SU-DHL-6 (cell line): ENCODE measurements around the gene FRAS1.

Experiments used
- H2AFZ ChIP-seq: fragments of 200-600 bp; sonication (generic); 2 replicates; pipeline ENCODE4 v1.6.1; 2014; ENCODE audit warnings: low read depth, mild to moderate bottlenecking, moderate library complexity, mixed read lengths, antibody characterized with exemption, low read length; ENCODE audit not compliant: severe bottlenecking
- H3F3A ChIP-seq: fragments of 200-600 bp; shearing (Covaris generic); 2 replicates; pipeline ENCODE4 v1.6.0; 2016; ENCODE audit warnings: antibody characterized with exemption, mild to moderate bottlenecking; ENCODE audit not compliant: insufficient read depth
- H3K27ac ChIP-seq: fragments of 200-600 bp; sonication (generic); 2 replicates; pipeline ENCODE4 v1.5.1; 2016; ENCODE audit warnings: low read depth, mild to moderate bottlenecking, low read length, moderate library complexity, mixed read lengths
- H3K27me3 ChIP-seq: fragments of 200-600 bp; sonication (generic), shearing (Covaris generic); 2 replicates; pipeline ENCODE4 v1.6.0; 2014; ENCODE audit warnings: mild to moderate bottlenecking, low read length
- H3K36me3 ChIP-seq: fragments of 200-600 bp; sonication (generic); 2 replicates; pipeline ENCODE4 v1.6.1; 2014; ENCODE audit warnings: mild to moderate bottlenecking, low read length, mixed read lengths
- H3K4me2 ChIP-seq: fragments of 300-600, 200-600 bp; shearing (Covaris generic), sonication (generic); 2 replicates; pipeline ENCODE4 v1.6.0; 2014; ENCODE audit warnings: low read length, low read depth, mild to moderate bottlenecking; ENCODE audit not compliant: poor library complexity, severe bottlenecking
- H3K4me3 ChIP-seq: fragments of 200-600 bp; sonication (generic); 2 replicates; pipeline ENCODE4 v1.5.1; 2014; ENCODE audit warnings: antibody characterized with exemption, low read length, mild to moderate bottlenecking, mixed read lengths; ENCODE audit not compliant: insufficient read depth, poor library complexity, severe bottlenecking
- H3K79me2 ChIP-seq: fragments of 200-600 bp; sonication (generic); 2 replicates; pipeline ENCODE4 v1.6.1; 2014; ENCODE audit warnings: mild to moderate bottlenecking, low read length, moderate library complexity; ENCODE audit not compliant: insufficient read depth
- H3K9ac ChIP-seq: fragments of 200-600 bp; sonication (generic); 2 replicates; pipeline ENCODE4 v1.7.0; 2014; ENCODE audit warnings: mild to moderate bottlenecking, low read length
- H3K9me2 ChIP-seq: fragments of 200-600 bp; sonication (generic); replicated peaks from 2 replicates; pipeline ENCODE4 v1.6.1; 2014; ENCODE audit warnings: low read length; ENCODE audit not compliant: insufficient read depth
- H3K9me3 ChIP-seq: fragments of 200-600 bp; sonication (generic); 2 replicates; pipeline ENCODE4 v1.6.1; 2014; ENCODE audit warnings: low read length, mixed read lengths; ENCODE audit not compliant: insufficient read depth
- H4K20me1 ChIP-seq: fragments of 200-600 bp; sonication (generic); 2 replicates; pipeline ENCODE4 v1.6.1; 2014; ENCODE audit warnings: low read depth, mild to moderate bottlenecking, antibody characterized with exemption, low read length, moderate library complexity, mixed read lengths
- CTCF ChIP-seq: fragments of 200-600 bp; sonication (generic); IDR thresholded peaks from one replicate; pipeline ENCODE4 v1.5.1; 2017; ENCODE audit warnings: antibody characterized with exemption, mild to moderate bottlenecking, low read length, moderate library complexity; ENCODE audit not compliant: insufficient read depth, poor library complexity, severe bottlenecking
- EZH2phosphoT487 ChIP-seq: fragments of 200-600 bp; sonication (generic), shearing (Covaris generic); conservative IDR thresholded peaks from 2 replicates; pipeline ENCODE4 v1.6.1; 2018; ENCODE audit warnings: mild to moderate bottlenecking, antibody characterized with exemption, low read length, moderate library complexity, mixed read lengths

FRAS1 gene

GRCh38 chr4:78165758-78166157, 108.6 kb downstream of the FRAS1 start:
- no peak overlapping the region for H3K4me2 ChIP-seq
- no peaks in the 10 kb centered on the region for H3K79me2 ChIP-seq
- no peaks in the 10 kb centered on the region for H4K20me1 ChIP-seq
- no peak overlapping the region for H2AFZ ChIP-seq
- no peak for TF ChIP-seq EZH2phosphoT487
- no peak for TF ChIP-seq CTCF
- H3K9me3 ChIP-seq, result no peaks in the 10 kb centered on the region
- H3K9ac ChIP-seq, result no peak overlapping the region
- H3K9me2 ChIP-seq, result no peaks in the 10 kb centered on the region
- no peaks in the 10 kb centered on the region for H3K27me3 ChIP-seq
- H3K36me3 ChIP-seq, result no peaks in the 10 kb centered on the region
- H3K4me3 ChIP-seq, result no peak overlapping the region
- H3F3A ChIP-seq, result no peaks in the 10 kb centered on the region
- no peak overlapping the region for H3K27ac ChIP-seq

- Histone ChIP-seq H3K27ac (no peak overlapping the region), H3F3A (no peaks in the 10 kb centered on the region), H3K27me3 (no peaks in the 10 kb centered on the region), H3K9me2 (no peaks in the 10 kb centered on the region), H3K4me3 (no peak overlapping the region), H2AFZ (no peak overlapping the region), H4K20me1 (no peaks in the 10 kb centered on the region), H3K4me2 (no peak overlapping the region), H3K9me3 (no peaks in the 10 kb centered on the region), H3K36me3 (no peaks in the 10 kb centered on the region), H3K79me2 (no peaks in the 10 kb centered on the region), H3K9ac (no peak overlapping the region)
- TF ChIP-seq CTCF (no peak), EZH2phosphoT487 (no peak)
Observed at GRCh38 chr4:78166622-78167021, 109.5 kb downstream of the FRAS1 start.

GRCh38 chr4:78167510-78167909, 110.4 kb downstream of the FRAS1 start:
- no peaks in the 10 kb centered on the region for H3K9me2 ChIP-seq
- no peak overlapping the region for H2AFZ ChIP-seq
- no peaks in the 10 kb centered on the region for H3K27me3 ChIP-seq
- H3K9me3 ChIP-seq, result no peaks in the 10 kb centered on the region
- H3K36me3 ChIP-seq, result no peaks in the 10 kb centered on the region
- no peaks in the 10 kb centered on the region for H4K20me1 ChIP-seq
- H3K9ac ChIP-seq, result no peak overlapping the region
- no peak for TF ChIP-seq CTCF
- no peak for TF ChIP-seq EZH2phosphoT487
- no peak overlapping the region for H3K4me2 ChIP-seq
- no peak overlapping the region for H3K4me3 ChIP-seq
- no peak overlapping the region for H3K27ac ChIP-seq
- no peaks in the 10 kb centered on the region for H3F3A ChIP-seq
- no peaks in the 10 kb centered on the region for H3K79me2 ChIP-seq
